Body of pancreas (tissue), 4 donors: ENCODE measurements around the gene DARS1. TPM values are rescaled to one million over a fixed set of nuclear protein-coding genes. Genes with fewer than 3 reads are reported as not detected.

ENCODE experiments used
- ATAC-seq: fragments of 150-250 bp; one replicate; pipeline ENCODE4 v1.9.1; 2016
- DNase-seq, 4 donors: peaks; one replicate each; pipeline ENCODE4 v3.0.0-alpha.2; 2019
- H3K27ac ChIP-seq, 4 donors: fragments of 200-600 bp; sonication (generic); 1 replicate in 3 of 4; 2 replicates in 1 of 4; pipeline versions ENCODE4 v1.5.1 to v1.6.1; 2016 to 2019; ENCODE audit warnings: mild to moderate bottlenecking in 1 of 4, mixed read lengths in 1 of 4, moderate library complexity in 1 of 4
- H3K27me3 ChIP-seq, 2 donors: fragments of 200-600 bp; sonication (generic); one replicate each; pipeline ENCODE4 v1.6.0; 2016; ENCODE audit warnings: mild to moderate bottlenecking in 1 of 2
- H3K36me3 ChIP-seq, 2 donors: fragments of 200-600 bp; sonication (generic); replicated peaks in 1 of 2; 2 replicates each; pipeline ENCODE4 v1.5.1; 2016; ENCODE audit warnings: low read depth in 2 of 2; ENCODE audit not compliant: insufficient read depth in 1 of 2
- H3K4me1 ChIP-seq: fragments of 200-600 bp; sonication (generic); one replicate; pipeline ENCODE4 v1.6.0; 2016
- H3K4me3 ChIP-seq, 2 donors: fragments of 200-600 bp; sonication (generic); 1 replicate in 1 of 2; 2 replicates in 1 of 2; pipeline ENCODE4 v1.5.1; 2016 to 2019
- H3K9me3 ChIP-seq, 3 donors: fragments of 200-600 bp; sonication (generic); 1 replicate in 2 of 3; 2 replicates in 1 of 3; pipeline ENCODE4 v1.5.1; 2016
- POLR2A ChIP-seq, 3 donors: fragments of 450-650 bp; IDR thresholded peaks; one replicate each; pipeline ENCODE4 v1.6.1; 2016; ENCODE audit warnings: antibody characterized with exemption in 3 of 3, mild to moderate bottlenecking in 2 of 3
- WGBS, 2 donors: methylation state at CpG; one replicate each; pipeline ENCODE4 v1.1.5; 2017; 5-methylcytosine and 5-hydroxymethylcytosine counted together
- intact Hi-C: fragments of 100-400 bp; cut with DNase I; formaldehyde crosslinking; loops from one replicate; pipeline ENCODE4 v1.15.1; 2023
- total RNA-seq, 2 donors: library from RNA; depleted of rRNA; stranded (reverse); fragments of >200 nt; gene quantifications; one replicate each; pipeline ENCODE4 v1.1.0, GENCODE V29; 2016
- TF ChIP-seq, protein P1 (sequence below), 7 experiments: fragments of 450-650 bp in 4 of 7; fragments of 200-600 bp in 3 of 7; sonication (generic) in 3 of 7; IDR thresholded peaks; one replicate each; pipeline ENCODE4 v1.5.1; 2016 to 2019; ENCODE audit warnings: antibody characterized with exemption in 7 of 7

DARS1 gene
- total RNA-seq, 2 donors from 2014 or later, result 22.1 to 29.3 TPM

DNA sequence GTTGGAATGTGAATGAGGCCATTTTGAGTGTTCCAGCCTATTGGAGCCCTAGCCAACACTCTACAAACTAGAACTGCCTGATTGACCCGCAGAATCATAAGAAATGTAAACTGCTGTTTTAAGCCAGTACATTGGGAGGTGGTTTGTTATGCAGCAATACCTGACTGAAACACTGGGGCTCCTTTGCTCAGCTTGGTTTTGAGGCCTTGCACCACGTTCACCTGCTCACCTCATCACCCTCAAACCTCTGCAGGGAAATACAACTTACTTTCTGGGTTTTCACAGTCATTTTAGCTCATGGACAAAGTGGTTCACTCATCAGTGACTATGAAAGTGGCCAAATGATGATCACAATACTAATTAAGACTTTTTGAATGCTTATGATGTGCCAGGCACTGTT lies 10.9 kb upstream of the DARS1 start:
- Histone ChIP-seq H3K27me3 (no peaks in the 10 kb centered on the region), H3K27ac (no peak overlapping the region), H3K36me3 (no peaks in the 10 kb centered on the region), H3K4me1 (no peaks in the 10 kb centered on the region), H3K4me3 (no peak overlapping the region), H3K9me3 (no peaks in the 10 kb centered on the region)
- intact Hi-C loops, result no loop called here
- TF ChIP-seq, protein P1, sequence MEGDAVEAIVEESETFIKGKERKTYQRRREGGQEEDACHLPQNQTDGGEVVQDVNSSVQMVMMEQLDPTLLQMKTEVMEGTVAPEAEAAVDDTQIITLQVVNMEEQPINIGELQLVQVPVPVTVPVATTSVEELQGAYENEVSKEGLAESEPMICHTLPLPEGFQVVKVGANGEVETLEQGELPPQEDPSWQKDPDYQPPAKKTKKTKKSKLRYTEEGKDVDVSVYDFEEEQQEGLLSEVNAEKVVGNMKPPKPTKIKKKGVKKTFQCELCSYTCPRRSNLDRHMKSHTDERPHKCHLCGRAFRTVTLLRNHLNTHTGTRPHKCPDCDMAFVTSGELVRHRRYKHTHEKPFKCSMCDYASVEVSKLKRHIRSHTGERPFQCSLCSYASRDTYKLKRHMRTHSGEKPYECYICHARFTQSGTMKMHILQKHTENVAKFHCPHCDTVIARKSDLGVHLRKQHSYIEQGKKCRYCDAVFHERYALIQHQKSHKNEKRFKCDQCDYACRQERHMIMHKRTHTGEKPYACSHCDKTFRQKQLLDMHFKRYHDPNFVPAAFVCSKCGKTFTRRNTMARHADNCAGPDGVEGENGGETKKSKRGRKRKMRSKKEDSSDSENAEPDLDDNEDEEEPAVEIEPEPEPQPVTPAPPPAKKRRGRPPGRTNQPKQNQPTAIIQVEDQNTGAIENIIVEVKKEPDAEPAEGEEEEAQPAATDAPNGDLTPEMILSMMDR (IDR thresholded peaks at IDR 0.05), result no peak
- TF ChIP-seq POLR2A (IDR thresholded peaks at IDR 0.05), result no peak
- WGBS, 2 donors, result 90 to 94% methylated on average over 2 of the region's 2 CpGs
- DNase-seq (no peak), ATAC-seq (no peak)

DNA sequence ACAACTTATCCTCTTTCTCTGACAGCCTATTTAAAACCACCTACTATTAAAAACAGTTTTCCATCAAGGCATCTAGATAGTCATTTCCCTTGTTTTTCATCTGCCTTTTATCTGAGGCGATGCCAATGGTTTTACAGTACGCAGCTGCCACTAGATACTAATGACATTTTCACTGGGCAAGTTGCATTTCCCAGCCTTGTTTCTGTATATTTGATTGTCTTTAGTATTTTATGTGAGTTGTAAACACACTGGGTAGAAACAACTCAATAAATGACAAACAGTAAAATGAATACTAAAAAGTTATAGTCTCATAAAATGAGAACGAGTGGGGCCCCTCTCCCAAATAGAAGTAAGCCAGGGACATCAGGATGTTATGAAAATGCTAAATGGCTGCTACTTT lies 8.9 kb upstream of the DARS1 start:
- ATAC-seq (no peak), DNase-seq (no peak)
- Histone ChIP-seq H3K9me3 (no peaks in the 10 kb centered on the region), H3K27me3 (no peaks in the 10 kb centered on the region), H3K27ac (no peak overlapping the region), H3K4me3 (no peak overlapping the region), H3K36me3 (no peaks in the 10 kb centered on the region), H3K4me1 (no peaks in the 10 kb centered on the region)
- 89 to 95% methylated on average over 3 of the region's 3 CpGs for WGBS, 2 donors
- no peak for TF ChIP-seq POLR2A (IDR thresholded peaks at IDR 0.05)
- TF ChIP-seq, protein P1 (IDR thresholded peaks at IDR 0.05), result no peak
- intact Hi-C loops, result no loop called here

DNA sequence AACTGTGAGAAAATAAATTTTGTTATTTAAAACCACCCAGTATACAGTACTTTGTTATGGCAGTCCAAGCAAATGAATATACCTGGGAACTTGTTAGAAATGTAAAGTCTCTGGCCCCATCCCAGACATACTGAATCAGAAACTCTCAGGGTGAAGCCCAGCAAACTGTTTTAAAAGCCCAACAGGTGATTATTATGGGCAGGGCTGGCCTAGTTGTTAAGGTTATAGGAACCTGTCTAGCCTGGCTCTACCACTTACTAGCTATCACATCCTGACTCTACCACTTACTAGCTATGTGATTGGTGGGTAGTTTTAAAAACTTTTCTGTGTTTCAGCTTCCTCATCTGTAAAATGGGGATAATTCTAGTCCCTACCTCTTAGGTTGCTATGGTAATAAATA lies 8.0 kb upstream of the DARS1 start:
- H3K27me3 ChIP-seq, result no peaks in the 10 kb centered on the region
- no peaks in the 10 kb centered on the region for H3K9me3 ChIP-seq
- H3K36me3 ChIP-seq, result no peaks in the 10 kb centered on the region
- intact Hi-C loops, result no loop called here
- no peaks in the 10 kb centered on the region for H3K4me1 ChIP-seq
- TF ChIP-seq, protein P1 (IDR thresholded peaks at IDR 0.05), result no peak
- no peak for TF ChIP-seq POLR2A (IDR thresholded peaks at IDR 0.05)
- no peak overlapping the region for H3K4me3 ChIP-seq
- no peak overlapping the region for H3K27ac ChIP-seq
- ATAC-seq (no peak), DNase-seq (no peak)

DNA sequence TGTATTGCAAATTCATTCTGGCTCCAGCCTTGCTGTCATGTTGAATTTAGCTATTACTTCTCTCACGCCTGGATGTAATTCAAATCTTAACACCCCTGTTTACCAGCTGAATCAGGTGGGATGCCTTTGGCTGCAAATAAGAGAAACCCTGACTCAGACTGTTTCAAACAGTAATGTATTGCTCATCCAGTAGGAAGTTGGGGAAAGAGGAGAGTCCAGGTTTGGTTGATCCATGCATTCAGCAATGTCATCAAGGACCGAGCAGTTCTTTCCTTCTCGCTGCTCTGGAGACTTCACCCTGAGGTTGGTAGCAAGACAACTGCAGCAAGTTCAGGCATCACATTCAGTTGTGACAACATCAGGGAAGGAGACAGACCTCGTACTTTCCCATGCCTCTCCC lies 6.4 kb upstream of the DARS1 start:
- Histone ChIP-seq H3K27ac (no peak overlapping the region), H3K27me3 (no peaks in the 10 kb centered on the region), H3K4me3 (no peak overlapping the region), H3K9me3 (no peaks in the 10 kb centered on the region), H3K36me3 (no peaks in the 10 kb centered on the region), H3K4me1 (no peaks in the 10 kb centered on the region)
- no peak for TF ChIP-seq POLR2A (IDR thresholded peaks at IDR 0.05)
- TF ChIP-seq, protein P1 (IDR thresholded peaks at IDR 0.05), result no peak
- ATAC-seq, result no peak
- DNase-seq, result no peak
- WGBS, 2 donors, result 85 to 88% methylated on average over 4 of the region's 4 CpGs
- intact Hi-C loops, result no loop called here

DNA sequence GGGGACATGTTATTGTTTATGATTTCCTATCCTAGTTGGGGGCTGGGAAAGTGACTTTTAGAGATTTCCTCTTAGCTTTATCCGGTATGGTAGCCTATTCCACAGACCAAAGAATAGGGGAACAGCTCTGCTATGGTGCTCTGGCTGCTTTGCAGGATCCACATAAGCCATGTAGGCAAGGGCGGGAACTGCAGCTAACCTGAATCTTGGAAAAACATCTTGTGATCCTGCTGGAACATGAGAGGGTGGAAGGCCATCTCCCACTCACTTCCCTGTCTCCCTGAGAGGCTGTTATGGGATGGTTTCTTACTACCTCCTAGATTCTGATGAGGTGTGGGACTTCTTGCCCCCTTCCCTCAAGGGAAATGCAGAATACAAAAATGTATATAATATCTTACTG lies 2.0 kb upstream of the DARS1 start:
- ATAC-seq (no peak), DNase-seq (no peak)
- no peaks in the 10 kb centered on the region for H3K9me3 ChIP-seq
- H3K27me3 ChIP-seq, result no peaks in the 10 kb centered on the region
- WGBS, 2 donors, result 90 to 97% methylated on average over 1 to 2 of the region's 2 CpGs
- peaks cover 16% of the 10 kb centered on the region for H3K4me1 ChIP-seq
- intact Hi-C loops, result no loop called here
- H3K27ac ChIP-seq, result no peak overlapping the region
- no peak overlapping the region for H3K4me3 ChIP-seq
- TF ChIP-seq, protein P1 (IDR thresholded peaks at IDR 0.05), result no peak
- H3K36me3 ChIP-seq, result no peaks in the 10 kb centered on the region
